ENCODE measurements around the gene GLB1L2.

GLB1L2 gene

GRCh38 chr11:134405436-134405835 is 73.6 kb downstream of the GLB1L2 start:
- DNase-seq (ENCODE audit: low read depth), result no peak

GRCh38 chr11:134405841-134406240 is 74.1 kb downstream of the GLB1L2 start:
- DNase-seq (ENCODE audit: low read depth), result no peak

- DNase-seq (ENCODE audit: low read depth), result no peak
These were observed 74.7 kb downstream of the GLB1L2 start for GRCh38 chr11:134406264-134407185.

DNA sequence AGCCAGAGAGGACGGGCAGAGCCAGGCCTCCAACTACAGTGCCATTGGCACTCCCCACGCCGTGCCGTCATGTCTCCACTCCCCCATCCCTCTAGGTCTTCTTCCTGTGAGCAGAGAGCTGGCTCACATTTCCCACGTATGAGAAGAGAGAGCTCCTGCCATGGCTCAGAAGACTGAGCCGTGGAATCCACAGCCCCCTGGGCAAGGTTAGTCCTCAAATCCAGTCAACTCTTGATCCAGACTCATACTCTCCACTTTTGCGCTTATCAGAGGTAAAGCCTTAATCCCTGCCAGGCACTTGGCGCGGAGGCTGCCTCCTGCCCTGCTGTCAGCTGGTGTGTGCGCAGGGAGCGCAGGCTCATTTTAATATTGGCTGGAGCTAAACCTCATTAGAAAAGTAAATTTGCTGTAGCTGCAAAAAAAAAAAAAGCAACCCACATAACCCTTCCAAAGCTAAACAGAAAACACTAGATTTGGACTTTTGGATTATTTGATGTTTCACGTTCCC is 75.6 kb downstream of the GLB1L2 start:
- DNase-seq (ENCODE audit: low read depth), result no peak

DNA sequence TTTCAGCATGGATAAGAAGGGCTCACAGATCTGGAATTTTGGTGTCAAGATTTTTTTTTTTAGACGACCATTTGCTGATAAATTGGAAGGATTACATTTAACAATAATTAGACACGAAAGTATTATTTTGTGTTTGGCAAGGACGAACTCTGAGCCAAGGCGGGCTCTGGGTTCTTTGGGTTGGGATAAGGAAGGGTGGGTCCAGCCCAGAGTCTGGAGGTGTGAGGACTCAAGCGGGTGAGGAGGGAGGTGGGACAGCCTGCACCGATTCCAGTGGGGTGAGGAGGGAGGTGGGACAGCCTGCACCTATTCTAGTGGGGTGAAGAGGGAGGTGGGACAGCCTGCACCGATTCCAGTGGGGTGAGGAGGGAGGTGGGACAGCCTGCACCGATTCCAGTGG is 76.1 kb downstream of the GLB1L2 start:
- no peak for DNase-seq (ENCODE audit: low read depth)

DNA sequence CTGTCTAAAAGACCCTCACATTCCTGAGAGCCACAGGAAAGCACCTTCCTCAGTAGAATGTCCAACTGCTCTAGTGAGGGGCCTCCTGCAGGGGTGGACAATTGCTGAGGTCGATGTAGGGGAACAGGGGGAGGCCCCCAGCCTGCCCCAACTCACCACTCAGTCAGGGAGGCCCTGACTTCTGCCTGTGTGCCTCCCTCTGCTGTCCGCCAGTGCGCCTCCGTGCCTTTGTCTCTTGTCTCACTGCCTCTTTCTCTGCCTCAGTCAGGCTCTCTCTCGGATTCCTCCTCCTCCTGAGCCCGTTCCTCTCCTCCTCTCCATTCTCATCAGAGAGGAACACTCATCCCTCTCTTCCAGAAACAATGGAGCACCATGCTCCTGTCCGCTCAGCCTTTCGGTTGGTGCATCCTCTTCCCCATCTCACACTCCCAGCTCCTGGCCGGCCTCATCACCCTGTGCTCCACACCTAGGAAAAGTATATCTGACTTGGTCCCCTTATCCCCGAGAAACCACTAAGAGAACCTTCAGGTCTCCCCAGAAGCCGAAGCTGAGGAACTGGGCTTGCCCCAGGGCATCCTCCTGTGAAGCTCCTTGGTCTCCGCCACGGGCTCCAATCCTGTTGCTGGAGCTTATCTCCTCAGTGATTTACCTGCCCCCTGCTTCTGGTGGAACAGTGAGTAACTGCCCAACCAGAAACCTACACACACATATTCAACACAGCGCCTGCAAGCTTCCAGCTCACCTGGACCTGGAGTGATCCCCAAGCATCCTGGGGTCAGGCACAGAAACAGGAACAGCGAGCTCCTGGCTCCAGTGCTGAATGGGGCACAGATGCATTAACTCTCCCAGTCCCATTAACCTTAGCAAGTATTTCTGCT is 78.0 kb downstream of the GLB1L2 start:
- no peak for DNase-seq (ENCODE audit: low read depth)

- DNase-seq (ENCODE audit: low read depth), result no peak
These were observed 79.0 kb downstream of the GLB1L2 start for GRCh38 chr11:134410766-134411165.

DNA sequence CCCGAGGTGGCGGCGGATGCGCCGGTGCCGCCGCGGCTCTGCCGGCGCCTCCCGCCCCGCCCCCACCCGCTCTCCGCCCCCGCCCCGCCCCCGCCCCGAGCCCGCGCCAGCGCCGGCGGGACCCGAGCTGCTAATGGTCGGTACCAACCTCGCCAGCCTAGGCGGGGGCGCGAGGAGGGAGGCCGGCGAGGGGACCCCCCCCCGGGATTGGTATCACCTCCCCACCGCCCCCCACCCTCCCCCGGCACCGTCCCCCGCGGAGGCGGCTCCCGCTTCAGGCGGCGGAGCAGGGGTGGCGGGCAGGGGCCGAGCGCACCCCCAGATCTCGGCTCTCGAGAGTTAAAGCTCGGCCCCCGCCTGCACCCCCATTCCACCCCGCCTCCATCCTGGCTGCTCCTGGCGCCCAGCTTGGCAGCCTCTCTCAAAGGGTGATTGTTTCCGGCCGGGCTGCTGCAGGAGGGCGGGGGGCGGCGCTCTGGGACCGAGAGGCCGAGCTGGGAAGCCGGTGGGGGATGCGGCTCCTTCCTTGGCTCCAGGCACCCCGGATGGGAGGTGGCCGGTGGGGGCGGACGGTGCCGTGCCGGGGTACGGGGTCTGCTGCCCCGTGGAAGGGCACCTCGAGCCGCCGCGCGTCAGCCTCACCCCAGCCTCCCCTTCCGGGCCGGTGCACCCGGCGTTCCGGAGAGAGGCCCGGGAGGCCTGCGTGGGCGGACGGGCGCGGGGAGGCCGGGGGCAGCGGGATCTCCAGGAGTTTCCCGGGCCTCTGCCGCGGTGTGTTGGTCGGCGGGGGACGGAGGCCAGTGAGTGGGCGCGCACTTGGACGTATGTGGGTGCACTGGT is 80.6 kb downstream of the GLB1L2 start, which contains the start of gene B3GAT1:
TSS of gene B3GAT1 (minus strand) at position 40 of the 840 bp plus-strand sequence. CDS start 24,583 bp downstream, outside the sequence.
- DNase-seq (ENCODE audit: low read depth), result no peak

GRCh38 chr11:134413043-134413825 is 81.4 kb downstream of the GLB1L2 start:
- no peak for DNase-seq (ENCODE audit: low read depth)

- no peak for DNase-seq (ENCODE audit: low read depth)
These were observed 82.3 kb downstream of the GLB1L2 start for GRCh38 chr11:134413826-134414731.

GRCh38 chr11:134414766-134415765 is 83.3 kb downstream of the GLB1L2 start:
- no peak for DNase-seq (ENCODE audit: low read depth)

- no peak for DNase-seq (ENCODE audit: low read depth)
These were observed 84.9 kb downstream of the GLB1L2 start for GRCh38 chr11:134416726-134417125.

DNA sequence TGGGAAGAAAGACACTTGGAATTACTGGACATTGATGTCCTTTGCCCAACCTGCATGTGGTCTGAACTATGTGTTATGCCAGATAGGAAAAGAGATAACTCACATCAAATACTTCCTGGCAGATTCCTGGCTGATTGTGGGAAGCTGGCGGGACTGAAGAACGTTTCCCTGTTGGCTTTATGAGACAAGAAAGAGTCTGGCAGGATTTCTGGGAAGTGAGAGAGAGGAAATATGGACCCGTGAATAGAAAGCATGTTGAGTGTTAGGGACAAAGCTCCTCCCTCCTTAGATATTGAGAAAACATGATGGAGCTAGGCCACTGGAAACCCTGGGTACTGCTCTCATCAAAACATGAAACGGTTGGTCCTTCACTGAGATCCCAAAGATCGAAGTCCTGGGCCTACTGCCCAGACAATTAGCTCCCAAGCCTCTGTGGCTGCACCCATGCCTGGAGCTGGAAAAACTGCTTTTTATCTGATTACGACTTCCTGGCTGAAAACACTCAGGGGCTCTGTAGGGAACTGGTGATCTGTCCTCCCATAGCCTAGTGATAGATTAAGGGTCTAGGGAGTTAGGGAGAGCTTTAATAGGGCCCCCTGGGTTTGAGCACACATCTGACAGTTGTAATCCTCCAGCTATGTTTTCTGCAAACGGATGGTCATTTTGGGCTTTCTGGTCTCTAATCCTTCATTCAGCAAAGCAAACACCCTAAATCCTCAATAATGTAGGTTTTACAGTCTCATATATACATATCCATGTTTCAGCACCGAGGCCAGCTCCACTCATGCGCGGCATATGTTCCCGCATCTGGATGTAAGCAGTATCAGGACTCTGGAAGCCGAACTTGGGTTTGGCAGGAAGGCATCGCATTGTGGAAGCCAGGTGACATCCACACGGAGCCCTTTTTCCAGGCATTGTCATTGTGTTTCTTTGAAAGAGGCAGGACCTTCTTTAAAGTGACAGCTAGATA is 86.4 kb downstream of the GLB1L2 start:
- no peak for DNase-seq (ENCODE audit: low read depth)

GRCh38 chr11:134423106-134423505 is 91.3 kb downstream of the GLB1L2 start:
- no peak for DNase-seq (ENCODE audit: low read depth)

DNA sequence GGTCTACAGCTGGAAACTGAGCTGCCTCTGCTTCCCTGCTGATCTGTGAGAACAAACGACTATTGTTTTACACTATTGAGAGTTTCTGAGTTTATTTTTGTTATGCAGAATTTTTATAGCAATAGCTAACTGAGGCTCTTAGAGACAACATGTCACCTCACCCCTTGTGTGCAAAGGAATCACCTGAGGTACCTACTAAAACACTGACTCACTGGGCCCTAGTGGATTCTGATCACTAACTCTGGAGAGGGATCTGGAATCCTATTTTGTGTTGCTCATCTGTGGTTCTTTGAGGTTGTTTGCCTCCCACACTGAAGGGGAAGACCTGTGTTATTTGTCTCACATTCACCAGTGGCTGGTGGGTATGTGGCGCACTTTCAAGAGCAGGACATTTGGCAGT is 93.6 kb downstream of the GLB1L2 start:
- no peak for DNase-seq (ENCODE audit: low read depth)

All from fibroblast of the conjunctiva (primary cell).